Vagina (tissue), 2 donors: ENCODE data around the gene FAM3C. TPM values are rescaled to one million over a fixed set of nuclear protein-coding genes. Genes with fewer than 3 reads are reported as not detected.

Experiments
- DNase-seq, 2 donors: peaks; one replicate each; pipeline ENCODE4 v3.0.0-alpha.2; 2017; ENCODE audit errors: extremely low spot score in 2 of 2
- H3K27ac ChIP-seq: fragments of 200-600 bp; sonication (generic); one replicate; pipeline ENCODE4 v1.5.1; 2019
- H3K27me3 ChIP-seq: fragments of 200-600 bp; sonication (generic); one replicate; pipeline ENCODE4 v1.5.1; 2019
- H3K36me3 ChIP-seq, 2 donors: fragments of 200-600 bp; sonication (generic); one replicate each; pipeline ENCODE4 v1.5.1; 2017 to 2019
- H3K4me1 ChIP-seq: fragments of 200-600 bp; sonication (generic); one replicate; pipeline ENCODE4 v1.5.1; 2019
- H3K4me3 ChIP-seq, 2 donors: fragments of 200-600 bp; sonication (generic); 1 replicate in 1 of 2; 2 replicates in 1 of 2; pipeline ENCODE4 v1.5.1; 2016 to 2019
- H3K9me3 ChIP-seq: fragments of 200-600 bp; sonication (generic); one replicate; pipeline ENCODE4 v1.5.1; 2019
- POLR2A ChIP-seq, 2 donors: fragments of 450-650 bp; IDR thresholded peaks; one replicate each; pipeline ENCODE4 v1.6.1; 2017; ENCODE audit warnings: antibody characterized with exemption in 2 of 2, mild to moderate bottlenecking in 2 of 2, moderate library complexity in 2 of 2
- POLR2AphosphoS5 ChIP-seq, 2 donors: sonication (generic); formaldehyde crosslinking; IDR thresholded peaks; one replicate each; pipeline ENCODE4 v1.9.0; 2017; ENCODE audit warnings: antibody characterized with exemption in 2 of 2, mild to moderate bottlenecking in 2 of 2, low read depth in 1 of 2; ENCODE audit not compliant: insufficient read depth in 1 of 2
- intact Hi-C: fragments of 100-400 bp; cut with DNase I; formaldehyde crosslinking; loops from one replicate; pipeline ENCODE4 v1.15.1; 2023
- total RNA-seq: library from RNA; depleted of rRNA; stranded (reverse); fragments of >200 nt; gene quantifications from one replicate; pipeline ENCODE4 v1.2.3, GENCODE V29; 2016
- TF ChIP-seq, protein P1 (sequence below), 3 experiments: fragments of 450-650 bp in 2 of 3; fragments of 200-600 bp in 1 of 3; sonication (generic) in 1 of 3; IDR thresholded peaks; one replicate each; pipeline ENCODE4 v1.5.1; 2017 to 2019; ENCODE audit warnings: antibody characterized with exemption in 3 of 3, mild to moderate bottlenecking in 2 of 3, moderate library complexity in 2 of 3

The FAM3C gene
- total RNA-seq, 1 donor from 2014 or later = 36.1 TPM

DNA sequence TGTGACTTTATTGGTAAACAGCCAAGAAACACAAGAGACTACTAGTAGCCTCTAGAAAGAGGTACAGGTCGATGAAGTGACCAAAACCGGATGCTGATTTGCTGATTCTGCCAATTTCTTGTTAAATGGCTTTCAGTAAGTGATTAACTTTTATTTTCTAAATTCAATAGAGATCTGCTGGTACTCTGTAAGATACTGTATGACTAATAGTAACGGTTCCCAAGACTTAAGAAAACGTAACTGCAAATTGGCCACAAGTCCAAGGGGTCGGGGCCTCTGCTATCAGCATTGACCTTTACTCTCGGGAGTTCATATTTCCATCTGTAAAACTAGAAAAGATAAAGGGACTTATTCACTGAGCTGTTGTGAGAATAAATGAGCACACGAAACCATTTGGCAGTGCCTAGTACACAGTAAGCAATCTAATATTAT is 1.4 kb downstream of the FAM3C start:
- TF ChIP-seq POLR2A (IDR thresholded peaks at IDR 0.05) = no peak
- no peak for TF ChIP-seq POLR2AphosphoS5 (IDR thresholded peaks at IDR 0.05; ENCODE audit: insufficient read depth in 1 of 2, low read depth in 1 of 2)
- TF ChIP-seq, protein P1, sequence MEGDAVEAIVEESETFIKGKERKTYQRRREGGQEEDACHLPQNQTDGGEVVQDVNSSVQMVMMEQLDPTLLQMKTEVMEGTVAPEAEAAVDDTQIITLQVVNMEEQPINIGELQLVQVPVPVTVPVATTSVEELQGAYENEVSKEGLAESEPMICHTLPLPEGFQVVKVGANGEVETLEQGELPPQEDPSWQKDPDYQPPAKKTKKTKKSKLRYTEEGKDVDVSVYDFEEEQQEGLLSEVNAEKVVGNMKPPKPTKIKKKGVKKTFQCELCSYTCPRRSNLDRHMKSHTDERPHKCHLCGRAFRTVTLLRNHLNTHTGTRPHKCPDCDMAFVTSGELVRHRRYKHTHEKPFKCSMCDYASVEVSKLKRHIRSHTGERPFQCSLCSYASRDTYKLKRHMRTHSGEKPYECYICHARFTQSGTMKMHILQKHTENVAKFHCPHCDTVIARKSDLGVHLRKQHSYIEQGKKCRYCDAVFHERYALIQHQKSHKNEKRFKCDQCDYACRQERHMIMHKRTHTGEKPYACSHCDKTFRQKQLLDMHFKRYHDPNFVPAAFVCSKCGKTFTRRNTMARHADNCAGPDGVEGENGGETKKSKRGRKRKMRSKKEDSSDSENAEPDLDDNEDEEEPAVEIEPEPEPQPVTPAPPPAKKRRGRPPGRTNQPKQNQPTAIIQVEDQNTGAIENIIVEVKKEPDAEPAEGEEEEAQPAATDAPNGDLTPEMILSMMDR (IDR thresholded peaks at IDR 0.05) = no peak
- intact Hi-C loops = no loop called here
- no peak overlapping the region for H3K27ac ChIP-seq

DNA sequence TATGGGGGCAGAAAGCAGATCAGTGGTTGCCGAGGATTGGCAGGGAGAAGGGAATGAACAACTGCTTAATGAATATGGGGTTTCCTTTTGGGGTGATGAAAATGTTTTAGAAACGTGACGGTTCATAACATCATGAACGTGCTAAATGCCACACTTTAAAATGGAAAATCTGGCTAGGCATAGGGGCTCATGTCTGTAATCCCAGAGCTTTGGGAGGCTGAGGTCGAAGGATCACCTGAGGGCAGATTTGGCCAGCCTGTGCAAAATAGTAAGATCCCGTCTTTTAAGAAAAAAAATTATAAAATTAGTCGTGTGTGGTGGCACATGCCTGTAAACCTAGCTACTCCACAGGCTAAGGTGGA is 3.1 kb downstream of the FAM3C start:
- no peak for DNase-seq
- H3K9me3 ChIP-seq = no peaks in the 10 kb centered on the region
- no peak overlapping the region for H3K27ac ChIP-seq
- intact Hi-C loops = no loop called here
- no peak overlapping the region for H3K4me3 ChIP-seq
- TF ChIP-seq, protein P1 (IDR thresholded peaks at IDR 0.05) = no peak
- TF ChIP-seq POLR2A (IDR thresholded peaks at IDR 0.05) (no peak), POLR2AphosphoS5 (IDR thresholded peaks at IDR 0.05; ENCODE audit: insufficient read depth in 1 of 2, low read depth in 1 of 2) (no peak)
- H3K36me3 ChIP-seq = no peaks in the 10 kb centered on the region
- peaks cover 28% of the 10 kb centered on the region for H3K4me1 ChIP-seq
- no peaks in the 10 kb centered on the region for H3K27me3 ChIP-seq

More for the DNA sequence above, 1.4 kb downstream of the FAM3C start:
- H3K4me3 ChIP-seq = no peak overlapping the region
- no peaks in the 10 kb centered on the region for H3K36me3 ChIP-seq
- H3K4me1 ChIP-seq = peaks cover 27% of the 10 kb centered on the region
- H3K27me3 ChIP-seq = no peaks in the 10 kb centered on the region
- H3K9me3 ChIP-seq = no peaks in the 10 kb centered on the region
- DNase-seq = no peak

DNA sequence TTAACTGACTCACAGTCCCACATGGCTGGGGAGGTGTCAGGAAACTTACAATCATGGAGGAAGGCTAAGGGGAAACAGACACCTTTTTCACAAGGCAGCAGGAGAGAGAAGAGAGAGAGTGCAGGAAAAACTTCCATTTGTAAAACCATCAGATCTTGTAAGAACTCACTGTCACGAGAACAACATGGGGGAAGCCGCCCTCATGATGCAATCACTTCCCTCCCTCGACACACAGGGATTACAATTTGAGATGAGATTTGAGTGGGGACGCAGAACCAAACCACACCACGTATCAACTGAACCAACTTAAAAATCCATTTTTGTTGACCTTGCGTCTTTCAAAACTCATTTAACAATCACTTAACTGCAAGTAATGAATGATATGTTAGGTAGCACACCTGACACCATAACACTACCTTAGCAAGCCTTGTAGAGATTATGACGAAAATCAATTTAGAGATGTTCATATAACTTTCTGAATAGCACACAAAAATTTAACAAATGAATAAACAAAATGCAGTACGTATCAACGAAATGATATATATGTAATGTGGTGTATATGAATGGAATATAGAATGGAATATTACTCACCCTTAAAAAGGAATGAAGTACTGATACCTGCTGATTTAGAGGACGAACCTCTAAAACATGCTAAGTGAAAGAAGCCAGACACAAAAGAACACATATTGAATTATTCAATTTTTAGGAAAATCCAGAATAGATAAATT is 3.7 kb downstream of the FAM3C start:
- no peaks in the 10 kb centered on the region for H3K27me3 ChIP-seq
- no peaks in the 10 kb centered on the region for H3K36me3 ChIP-seq
- peaks cover 28% of the 10 kb centered on the region for H3K4me1 ChIP-seq
- no peak for DNase-seq
- no peak overlapping the region for H3K27ac ChIP-seq
- H3K4me3 ChIP-seq = no peak overlapping the region
- intact Hi-C loops = no loop called here
- H3K9me3 ChIP-seq = no peaks in the 10 kb centered on the region
- no peak for TF ChIP-seq POLR2A (IDR thresholded peaks at IDR 0.05)

DNA sequence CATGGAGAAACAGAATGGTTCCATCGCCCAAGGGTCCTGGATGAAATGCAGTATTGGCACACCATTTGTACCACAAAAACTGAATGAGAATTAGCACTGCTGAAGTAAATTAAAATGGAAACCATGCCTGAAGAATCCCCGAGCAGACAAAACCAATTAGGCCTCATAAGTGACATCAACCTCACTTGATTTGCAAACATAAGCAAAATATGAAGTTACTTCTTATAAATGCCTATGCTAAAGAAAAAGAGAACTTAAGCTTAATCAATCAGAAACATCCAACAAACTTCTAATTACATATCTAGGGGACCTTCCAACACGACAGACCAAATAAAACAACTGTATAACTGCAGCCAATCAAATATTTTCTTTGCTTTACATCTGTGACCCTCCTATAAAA is 4.4 kb downstream of the FAM3C start:
- no peaks in the 10 kb centered on the region for H3K27me3 ChIP-seq
- H3K27ac ChIP-seq = no peak overlapping the region
- peaks cover 32% of the 10 kb centered on the region for H3K4me1 ChIP-seq
- no peaks in the 10 kb centered on the region for H3K9me3 ChIP-seq
- no peak for TF ChIP-seq POLR2AphosphoS5 (IDR thresholded peaks at IDR 0.05; ENCODE audit: insufficient read depth in 1 of 2, low read depth in 1 of 2)
- TF ChIP-seq POLR2A (IDR thresholded peaks at IDR 0.05) = no peak
- TF ChIP-seq, protein P1 (IDR thresholded peaks at IDR 0.05) = no peak
- intact Hi-C loops = no loop called here
- no peak for DNase-seq
- no peaks in the 10 kb centered on the region for H3K36me3 ChIP-seq
- H3K4me3 ChIP-seq = no peak overlapping the region

DNA sequence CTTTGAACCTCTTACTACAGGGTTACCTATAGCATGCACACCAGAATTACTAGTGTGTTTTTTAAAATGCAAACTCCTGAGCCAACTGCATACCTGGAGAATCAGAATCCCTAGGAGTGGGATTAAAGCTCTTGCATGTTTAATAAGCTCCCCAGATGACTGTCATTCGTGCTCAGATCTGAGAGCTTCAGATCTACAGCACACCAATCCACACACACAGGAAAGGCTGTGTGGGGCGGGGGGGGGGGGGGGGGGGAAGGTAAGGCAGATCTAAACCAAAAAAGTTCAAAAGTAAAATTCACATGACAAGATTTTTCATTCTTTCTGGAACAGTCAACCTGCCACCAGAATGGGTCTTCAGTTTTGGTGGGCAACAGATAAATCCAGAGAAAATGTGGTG is 5.5 kb downstream of the FAM3C start:
- Histone ChIP-seq H3K36me3 (no peaks in the 10 kb centered on the region), H3K9me3 (no peaks in the 10 kb centered on the region), H3K4me1 (peaks cover 30% of the 10 kb centered on the region), H3K27ac (no peak overlapping the region), H3K4me3 (no peak overlapping the region), H3K27me3 (no peaks in the 10 kb centered on the region)
- DNase-seq = no peak
- TF ChIP-seq POLR2A (IDR thresholded peaks at IDR 0.05) = no peak
- TF ChIP-seq POLR2AphosphoS5 (IDR thresholded peaks at IDR 0.05; ENCODE audit: insufficient read depth in 1 of 2, low read depth in 1 of 2) = no peak
- TF ChIP-seq, protein P1 (IDR thresholded peaks at IDR 0.05) = no peak
- intact Hi-C loops = no loop called here
